WTC11 (cell line): ENCODE results near the gene SUB1. TPM values are rescaled to one million over a fixed set of nuclear protein-coding genes. Genes with fewer than 3 reads are reported as not detected.

Source experiments
- ATAC-seq: fragments of 200-7000 bp; cut with Tn5 transposase; 2 replicates; pipeline ENCODE4 v1.10.0; 2021; ENCODE audit warnings: mild to moderate bottlenecking, moderate library complexity
- CTCF ChIA-PET: fragments of 300-600 bp; sonication (Branson Sonifier 250); formaldehyde crosslinking; loops from one replicate; lab custom pipeline; 2021; ENCODE audit warnings: antibody characterized with exemption; lab: Charles Lee
- POLR2A ChIA-PET: fragments of 350-600 bp; sonication (Branson Sonifier 250); formaldehyde crosslinking; loops from one replicate; lab custom pipeline; 2021; ENCODE audit warnings: antibody characterized with exemption; lab: Charles Lee
- DNase-seq: peaks from one replicate; pipeline ENCODE4 v3.0.0; 2021; ENCODE audit warnings: low spot score
- H3K27ac Mint-ChIP-seq: 2 replicates; pipeline ENCODE4 v1.8.0; 2021; ENCODE audit warnings: mixed read lengths
- H3K27me3 Mint-ChIP-seq: 2 replicates; pipeline ENCODE4 v1.8.0; 2021; ENCODE audit warnings: low read depth, mild to moderate bottlenecking, moderate library complexity, mixed read lengths
- H3K36me3 Mint-ChIP-seq: 2 replicates; pipeline ENCODE4 v1.8.0; 2021; ENCODE audit warnings: mixed read lengths
- H3K4me1 Mint-ChIP-seq: 2 replicates; pipeline ENCODE4 v1.8.0; 2022; ENCODE audit warnings: mixed read lengths
- H3K4me3 Mint-ChIP-seq: 2 replicates; pipeline ENCODE4 v1.8.0; 2021; ENCODE audit warnings: mild to moderate bottlenecking, moderate library complexity, mixed read lengths
- H3K9me3 Mint-ChIP-seq: 2 replicates; pipeline ENCODE4 v1.8.0; 2021; ENCODE audit warnings: mixed read lengths
- FOXK1 ChIP-seq: sonication (generic); formaldehyde crosslinking; IDR thresholded peaks from 2 replicates; pipeline ENCODE4 v1.8.0; 2022; ENCODE audit warnings: mild to moderate bottlenecking, moderate library complexity, missing genetic modification reagents
- FOXP1 ChIP-seq: sonication (generic); formaldehyde crosslinking; IDR thresholded peaks from 2 replicates; pipeline ENCODE4 v1.8.0; 2022; ENCODE audit warnings: missing genetic modification reagents, mild to moderate bottlenecking, moderate library complexity, borderline replicate concordance
- IRF2 ChIP-seq: sonication (generic); formaldehyde crosslinking; IDR thresholded peaks from 2 replicates; pipeline ENCODE4 v1.8.0; 2022; ENCODE audit warnings: low read depth, missing genetic modification reagents, borderline replicate concordance
- KAT7 ChIP-seq: sonication (generic); formaldehyde crosslinking; IDR thresholded peaks from 2 replicates; pipeline ENCODE4 v1.8.1; 2023; ENCODE audit warnings: missing genetic modification reagents, mild to moderate bottlenecking, borderline replicate concordance
- NFE2L1 ChIP-seq: sonication (generic); formaldehyde crosslinking; IDR thresholded peaks from 2 replicates; pipeline ENCODE4 v1.8.1; 2023; ENCODE audit warnings: missing genetic modification reagents
- NR2C2 ChIP-seq: sonication (generic); formaldehyde crosslinking; IDR thresholded peaks from 2 replicates; pipeline ENCODE4 v1.8.0; 2022; ENCODE audit warnings: mild to moderate bottlenecking, missing genetic modification reagents
- PRRX2 ChIP-seq: fragments of 250-450 bp; sonication (Bioruptor Pico); IDR thresholded peaks from 2 replicates; pipeline ENCODE4 v1.8.0; 2021; ENCODE audit warnings: mild to moderate bottlenecking
- SMAD3 ChIP-seq: sonication (generic); formaldehyde crosslinking; IDR thresholded peaks from 2 replicates; pipeline ENCODE4 v1.8.0; 2022; ENCODE audit warnings: missing genetic modification reagents, mild to moderate bottlenecking, borderline replicate concordance
- ZNF317 ChIP-seq: sonication (generic); formaldehyde crosslinking; IDR thresholded peaks from 2 replicates; pipeline ENCODE4 v1.8.1; 2023; ENCODE audit warnings: low read depth, mild to moderate bottlenecking, moderate library complexity, missing genetic modification reagents, borderline replicate concordance
- ZNF396 ChIP-seq: fragments of 250-450 bp; sonication (Bioruptor Pico); IDR thresholded peaks from 2 replicates; pipeline ENCODE4 v1.8.0; 2021; ENCODE audit warnings: mild to moderate bottlenecking, moderate library complexity, borderline replicate concordance
- total RNA-seq: library from RNA; stranded (reverse); gene quantifications from 3 replicates; pipeline ENCODE4 v1.2.3, GENCODE V29; 2021
- TF ChIP-seq, protein P1 (sequence below): sonication (generic); formaldehyde crosslinking; IDR thresholded peaks from 2 replicates; pipeline ENCODE4 v1.8.1; 2022; ENCODE audit warnings: mild to moderate bottlenecking, missing genetic modification reagents, moderate library complexity, borderline replicate concordance
- TF ChIP-seq, protein P2 (sequence below): sonication (generic); formaldehyde crosslinking; IDR thresholded peaks from 2 replicates; pipeline ENCODE4 v1.8.0; 2022; ENCODE audit warnings: mild to moderate bottlenecking, missing genetic modification reagents
- TF ChIP-seq, protein P3 (sequence below): sonication (generic); formaldehyde crosslinking; conservative IDR thresholded peaks from 2 replicates; pipeline ENCODE4 v1.8.1; 2023; ENCODE audit warnings: mild to moderate bottlenecking, low read depth, missing genetic modification reagents, moderate library complexity
- TF ChIP-seq, protein P4 (sequence below): sonication (generic); formaldehyde crosslinking; IDR thresholded peaks from 2 replicates; pipeline ENCODE4 v1.8.1; 2022; ENCODE audit warnings: mild to moderate bottlenecking, moderate library complexity, missing genetic modification reagents
- TF ChIP-seq, protein P5 (sequence below): sonication (generic); formaldehyde crosslinking; IDR thresholded peaks from 2 replicates; pipeline ENCODE4 v1.8.0; 2022; ENCODE audit warnings: mild to moderate bottlenecking, missing genetic modification reagents
- TF ChIP-seq, protein P6 (sequence below): sonication (generic); formaldehyde crosslinking; IDR thresholded peaks from 2 replicates; pipeline ENCODE4 v1.8.0; 2023; ENCODE audit warnings: missing genetic modification reagents, mild to moderate bottlenecking, borderline replicate concordance

The SUB1 gene
- total RNA-seq, 1 experiment from 2014 or later, result 258 TPM

DNA sequence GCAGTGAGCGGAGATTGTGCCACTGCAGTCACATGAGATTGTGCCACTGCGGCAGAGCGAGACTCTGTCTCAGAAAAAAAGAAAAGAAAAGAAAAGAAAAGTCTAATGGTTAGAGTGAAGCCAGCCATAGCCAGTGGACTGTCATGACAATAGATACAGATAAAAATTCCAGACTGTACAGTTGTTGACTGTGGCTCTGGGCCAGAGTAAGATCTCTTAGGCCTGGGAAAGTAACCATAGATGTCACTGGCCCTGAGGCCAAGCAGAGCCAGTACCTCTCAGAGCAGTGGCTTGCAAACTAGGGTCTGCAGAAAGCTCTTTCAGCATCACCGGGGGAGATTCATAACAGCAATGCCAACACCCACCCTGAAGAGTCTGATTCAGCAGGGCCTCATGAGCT, 44.1 kb upstream of the SUB1 start (continued):
- TF ChIP-seq, protein P1, sequence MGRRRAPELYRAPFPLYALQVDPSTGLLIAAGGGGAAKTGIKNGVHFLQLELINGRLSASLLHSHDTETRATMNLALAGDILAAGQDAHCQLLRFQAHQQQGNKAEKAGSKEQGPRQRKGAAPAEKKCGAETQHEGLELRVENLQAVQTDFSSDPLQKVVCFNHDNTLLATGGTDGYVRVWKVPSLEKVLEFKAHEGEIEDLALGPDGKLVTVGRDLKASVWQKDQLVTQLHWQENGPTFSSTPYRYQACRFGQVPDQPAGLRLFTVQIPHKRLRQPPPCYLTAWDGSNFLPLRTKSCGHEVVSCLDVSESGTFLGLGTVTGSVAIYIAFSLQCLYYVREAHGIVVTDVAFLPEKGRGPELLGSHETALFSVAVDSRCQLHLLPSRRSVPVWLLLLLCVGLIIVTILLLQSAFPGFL (CRISPR knock-in tag), result no peak
- TF ChIP-seq, protein P2, sequence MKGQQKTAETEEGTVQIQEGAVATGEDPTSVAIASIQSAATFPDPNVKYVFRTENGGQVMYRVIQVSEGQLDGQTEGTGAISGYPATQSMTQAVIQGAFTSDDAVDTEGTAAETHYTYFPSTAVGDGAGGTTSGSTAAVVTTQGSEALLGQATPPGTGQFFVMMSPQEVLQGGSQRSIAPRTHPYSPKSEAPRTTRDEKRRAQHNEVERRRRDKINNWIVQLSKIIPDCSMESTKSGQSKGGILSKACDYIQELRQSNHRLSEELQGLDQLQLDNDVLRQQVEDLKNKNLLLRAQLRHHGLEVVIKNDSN (CRISPR knock-in tag), result no peak
- TF ChIP-seq FOXP1 (CRISPR knock-in tag), result no peak

DNA sequence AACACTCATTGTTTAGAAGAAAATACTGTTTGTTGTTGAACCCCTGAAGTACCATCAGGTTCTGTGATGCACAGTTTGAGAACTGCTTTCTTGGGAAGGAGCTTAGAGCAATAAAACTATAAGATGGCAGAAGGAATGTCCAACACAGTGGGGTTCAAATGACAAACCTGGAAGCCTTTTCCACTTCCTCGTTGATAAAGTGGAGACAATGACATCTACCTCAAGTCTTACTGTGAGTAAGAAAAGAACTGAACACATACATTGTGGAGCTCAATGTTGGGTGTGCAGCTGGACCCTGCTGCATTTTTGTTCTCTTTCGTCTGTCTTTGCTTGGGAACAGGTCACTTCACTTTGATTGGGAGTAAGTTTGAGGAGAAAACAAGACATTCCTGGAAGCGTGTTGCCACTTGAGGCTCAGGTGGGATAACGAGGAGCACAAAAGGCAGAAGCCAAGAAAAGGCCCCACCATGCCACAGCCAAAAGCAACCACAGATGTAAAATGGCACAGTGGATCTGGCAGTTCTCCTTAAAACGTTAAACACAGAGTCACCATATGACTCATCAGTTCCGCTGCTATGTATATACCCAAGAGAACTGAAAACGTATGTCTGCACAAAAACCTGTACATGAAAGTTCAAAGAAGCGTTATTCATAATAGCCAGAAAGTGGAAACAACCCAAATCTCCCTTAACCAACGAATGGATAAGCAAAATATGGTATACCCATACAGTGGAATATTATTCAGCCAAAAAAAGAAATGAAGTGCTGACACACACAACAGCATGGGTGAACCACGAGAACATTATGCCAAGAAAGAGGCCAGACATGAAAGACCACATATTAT, 42.9 kb upstream of the SUB1 start:
- H3K27ac Mint-ChIP-seq, result no peak overlapping the region
- DNase-seq (no peak), ATAC-seq (no peak)
- H3K4me1 Mint-ChIP-seq, result no peaks in the 10 kb centered on the region
- no peaks in the 10 kb centered on the region for H3K36me3 Mint-ChIP-seq
- H3K4me3 Mint-ChIP-seq, result no peak overlapping the region
- H3K9me3 Mint-ChIP-seq, result no peaks in the 10 kb centered on the region
- CTCF ChIA-PET, result no interaction called here
- H3K27me3 Mint-ChIP-seq, result peaks cover 3% of the 10 kb centered on the region; the same call in 1 of the 2 replicates
- POLR2A ChIA-PET, result no interaction called here
- TF ChIP-seq, protein P3, sequence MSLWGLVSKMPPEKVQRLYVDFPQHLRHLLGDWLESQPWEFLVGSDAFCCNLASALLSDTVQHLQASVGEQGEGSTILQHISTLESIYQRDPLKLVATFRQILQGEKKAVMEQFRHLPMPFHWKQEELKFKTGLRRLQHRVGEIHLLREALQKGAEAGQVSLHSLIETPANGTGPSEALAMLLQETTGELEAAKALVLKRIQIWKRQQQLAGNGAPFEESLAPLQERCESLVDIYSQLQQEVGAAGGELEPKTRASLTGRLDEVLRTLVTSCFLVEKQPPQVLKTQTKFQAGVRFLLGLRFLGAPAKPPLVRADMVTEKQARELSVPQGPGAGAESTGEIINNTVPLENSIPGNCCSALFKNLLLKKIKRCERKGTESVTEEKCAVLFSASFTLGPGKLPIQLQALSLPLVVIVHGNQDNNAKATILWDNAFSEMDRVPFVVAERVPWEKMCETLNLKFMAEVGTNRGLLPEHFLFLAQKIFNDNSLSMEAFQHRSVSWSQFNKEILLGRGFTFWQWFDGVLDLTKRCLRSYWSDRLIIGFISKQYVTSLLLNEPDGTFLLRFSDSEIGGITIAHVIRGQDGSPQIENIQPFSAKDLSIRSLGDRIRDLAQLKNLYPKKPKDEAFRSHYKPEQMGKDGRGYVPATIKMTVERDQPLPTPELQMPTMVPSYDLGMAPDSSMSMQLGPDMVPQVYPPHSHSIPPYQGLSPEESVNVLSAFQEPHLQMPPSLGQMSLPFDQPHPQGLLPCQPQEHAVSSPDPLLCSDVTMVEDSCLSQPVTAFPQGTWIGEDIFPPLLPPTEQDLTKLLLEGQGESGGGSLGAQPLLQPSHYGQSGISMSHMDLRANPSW (CRISPR knock-in tag), result no peak
- no peak for TF ChIP-seq FOXK1 (CRISPR knock-in tag)
- TF ChIP-seq, all 79 proteins: peak for 0

DNA sequence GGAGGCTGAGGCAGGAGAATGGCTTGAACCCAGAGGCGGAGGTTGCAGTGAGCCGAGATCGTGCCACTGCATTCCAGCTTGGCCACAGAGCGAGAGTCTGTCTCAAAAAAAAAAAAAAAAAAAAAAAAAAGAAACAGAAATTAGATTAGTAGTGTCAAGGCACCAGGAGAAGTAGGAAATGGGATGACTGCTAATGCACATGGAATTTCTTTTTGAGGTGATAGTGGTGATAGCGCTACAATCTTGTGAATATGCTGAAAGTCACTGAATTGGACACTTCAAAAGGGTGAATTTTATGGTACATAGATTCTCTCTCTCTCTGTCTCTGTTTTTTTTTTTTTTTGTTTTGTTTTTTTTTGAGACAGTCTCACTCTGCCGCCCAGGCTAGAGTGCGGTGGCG, 42.1 kb upstream of the SUB1 start:
- DNase-seq (no peak), ATAC-seq (no peak)
- H3K4me3 Mint-ChIP-seq, result no peak overlapping the region
- H3K4me1 Mint-ChIP-seq, result no peaks in the 10 kb centered on the region
- H3K27me3 Mint-ChIP-seq, result peaks cover 3% of the 10 kb centered on the region; the same call in 1 of the 2 replicates
- H3K9me3 Mint-ChIP-seq, result no peaks in the 10 kb centered on the region
- ChIA-PET CTCF (no interaction called here), POLR2A (no interaction called here)
- no peaks in the 10 kb centered on the region for H3K36me3 Mint-ChIP-seq
- no peak overlapping the region for H3K27ac Mint-ChIP-seq
- TF ChIP-seq, protein P4, sequence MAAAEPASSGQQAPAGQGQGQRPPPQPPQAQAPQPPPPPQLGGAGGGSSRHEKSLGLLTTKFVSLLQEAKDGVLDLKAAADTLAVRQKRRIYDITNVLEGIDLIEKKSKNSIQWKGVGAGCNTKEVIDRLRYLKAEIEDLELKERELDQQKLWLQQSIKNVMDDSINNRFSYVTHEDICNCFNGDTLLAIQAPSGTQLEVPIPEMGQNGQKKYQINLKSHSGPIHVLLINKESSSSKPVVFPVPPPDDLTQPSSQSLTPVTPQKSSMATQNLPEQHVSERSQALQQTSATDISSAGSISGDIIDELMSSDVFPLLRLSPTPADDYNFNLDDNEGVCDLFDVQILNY (CRISPR knock-in tag), result no peak
- no peak for TF ChIP-seq NFE2L1
- TF ChIP-seq, protein P3 (CRISPR knock-in tag), result no peak
- no peak for TF ChIP-seq ZNF396
- TF ChIP-seq, protein P5, sequence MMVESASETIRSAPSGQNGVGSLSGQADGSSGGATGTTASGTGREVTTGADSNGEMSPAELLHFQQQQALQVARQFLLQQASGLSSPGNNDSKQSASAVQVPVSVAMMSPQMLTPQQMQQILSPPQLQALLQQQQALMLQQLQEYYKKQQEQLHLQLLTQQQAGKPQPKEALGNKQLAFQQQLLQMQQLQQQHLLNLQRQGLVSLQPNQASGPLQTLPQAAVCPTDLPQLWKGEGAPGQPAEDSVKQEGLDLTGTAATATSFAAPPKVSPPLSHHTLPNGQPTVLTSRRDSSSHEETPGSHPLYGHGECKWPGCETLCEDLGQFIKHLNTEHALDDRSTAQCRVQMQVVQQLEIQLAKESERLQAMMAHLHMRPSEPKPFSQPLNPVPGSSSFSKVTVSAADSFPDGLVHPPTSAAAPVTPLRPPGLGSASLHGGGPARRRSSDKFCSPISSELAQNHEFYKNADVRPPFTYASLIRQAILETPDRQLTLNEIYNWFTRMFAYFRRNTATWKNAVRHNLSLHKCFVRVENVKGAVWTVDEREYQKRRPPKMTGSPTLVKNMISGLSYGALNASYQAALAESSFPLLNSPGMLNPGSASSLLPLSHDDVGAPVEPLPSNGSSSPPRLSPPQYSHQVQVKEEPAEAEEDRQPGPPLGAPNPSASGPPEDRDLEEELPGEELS (CRISPR knock-in tag), result no peak
- no peak for TF ChIP-seq NR2C2 (CRISPR knock-in tag)
- TF ChIP-seq, protein P6, sequence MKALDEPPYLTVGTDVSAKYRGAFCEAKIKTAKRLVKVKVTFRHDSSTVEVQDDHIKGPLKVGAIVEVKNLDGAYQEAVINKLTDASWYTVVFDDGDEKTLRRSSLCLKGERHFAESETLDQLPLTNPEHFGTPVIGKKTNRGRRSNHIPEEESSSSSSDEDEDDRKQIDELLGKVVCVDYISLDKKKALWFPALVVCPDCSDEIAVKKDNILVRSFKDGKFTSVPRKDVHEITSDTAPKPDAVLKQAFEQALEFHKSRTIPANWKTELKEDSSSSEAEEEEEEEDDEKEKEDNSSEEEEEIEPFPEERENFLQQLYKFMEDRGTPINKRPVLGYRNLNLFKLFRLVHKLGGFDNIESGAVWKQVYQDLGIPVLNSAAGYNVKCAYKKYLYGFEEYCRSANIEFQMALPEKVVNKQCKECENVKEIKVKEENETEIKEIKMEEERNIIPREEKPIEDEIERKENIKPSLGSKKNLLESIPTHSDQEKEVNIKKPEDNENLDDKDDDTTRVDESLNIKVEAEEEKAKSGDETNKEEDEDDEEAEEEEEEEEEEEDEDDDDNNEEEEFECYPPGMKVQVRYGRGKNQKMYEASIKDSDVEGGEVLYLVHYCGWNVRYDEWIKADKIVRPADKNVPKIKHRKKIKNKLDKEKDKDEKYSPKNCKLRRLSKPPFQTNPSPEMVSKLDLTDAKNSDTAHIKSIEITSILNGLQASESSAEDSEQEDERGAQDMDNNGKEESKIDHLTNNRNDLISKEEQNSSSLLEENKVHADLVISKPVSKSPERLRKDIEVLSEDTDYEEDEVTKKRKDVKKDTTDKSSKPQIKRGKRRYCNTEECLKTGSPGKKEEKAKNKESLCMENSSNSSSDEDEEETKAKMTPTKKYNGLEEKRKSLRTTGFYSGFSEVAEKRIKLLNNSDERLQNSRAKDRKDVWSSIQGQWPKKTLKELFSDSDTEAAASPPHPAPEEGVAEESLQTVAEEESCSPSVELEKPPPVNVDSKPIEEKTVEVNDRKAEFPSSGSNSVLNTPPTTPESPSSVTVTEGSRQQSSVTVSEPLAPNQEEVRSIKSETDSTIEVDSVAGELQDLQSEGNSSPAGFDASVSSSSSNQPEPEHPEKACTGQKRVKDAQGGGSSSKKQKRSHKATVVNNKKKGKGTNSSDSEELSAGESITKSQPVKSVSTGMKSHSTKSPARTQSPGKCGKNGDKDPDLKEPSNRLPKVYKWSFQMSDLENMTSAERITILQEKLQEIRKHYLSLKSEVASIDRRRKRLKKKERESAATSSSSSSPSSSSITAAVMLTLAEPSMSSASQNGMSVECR (CRISPR knock-in tag), result no peak
- no peak for TF ChIP-seq PRRX2 (CRISPR knock-in tag)
- no peak for TF ChIP-seq KAT7 (CRISPR knock-in tag)
- TF ChIP-seq IRF2, result no peak
- no peak for TF ChIP-seq SMAD3 (CRISPR knock-in tag)
- no peak for TF ChIP-seq ZNF317
